H1 (cell line): ENCODE results near the gene VPS13D. TPM values are rescaled to one million over a fixed set of nuclear protein-coding genes. Genes with fewer than 3 reads are reported as not detected.

ENCODE experiments used
- CTCF ChIA-PET: fragments of 300-600 bp; sonication (Branson Sonifier 250); formaldehyde crosslinking; loops from one replicate; lab custom pipeline; 2021; ENCODE audit not compliant: partially characterized antibody; lab: Charles Lee
- POLR2A ChIA-PET: fragments of 300-600 bp; sonication (Branson Sonifier 250); formaldehyde crosslinking; loops from one replicate; lab custom pipeline; 2021; ENCODE audit warnings: inconsistent platforms; ENCODE audit not compliant: partially characterized antibody; lab: Charles Lee
- DNase-seq, 2 experiments: peaks; one replicate each; pipeline versions ENCODE4 v3.0.0 to v3.0.0-alpha.2; 2010 to 2022; ENCODE audit warnings: low spot score in 2 of 2, low read depth in 1 of 2, mixed read lengths in 1 of 2
- FAIRE-seq: peaks from 2 replicates; lab custom pipeline; 2011; peaks lifted over from hg19 to GRCh38; lab: Jason Lieb, UNC
- H2AFZ ChIP-seq: 2 replicates; pipeline ENCODE4 v1.8.1; 2012; ENCODE audit warnings: low read length, inconsistent platforms
- H2AK5ac ChIP-seq: 2 replicates; pipeline ENCODE4 v1.6.1; 2013; ENCODE audit warnings: low read depth, low read length
- H2BK120ac ChIP-seq: replicated peaks from 2 replicates; pipeline ENCODE3; 2013; ENCODE audit warnings: low read depth, low read length, inconsistent platforms
- H2BK12ac ChIP-seq: 2 replicates; pipeline ENCODE4 v1.6.1; 2013; ENCODE audit warnings: low read depth, low read length
- H2BK15ac ChIP-seq: 2 replicates; pipeline ENCODE4 v1.6.1; 2013; ENCODE audit warnings: low read length
- H2BK20ac ChIP-seq: 2 replicates; pipeline ENCODE4 v1.6.1; 2013; ENCODE audit warnings: low read length
- H2BK5ac ChIP-seq: 2 replicates; pipeline ENCODE4 v1.6.1; 2013; ENCODE audit warnings: low read depth, low read length
- H3K14ac ChIP-seq: 2 replicates; pipeline ENCODE4 v1.6.1; 2013; ENCODE audit warnings: inconsistent platforms; ENCODE audit not compliant: insufficient read length
- H3K18ac ChIP-seq: 2 replicates; pipeline ENCODE4 v1.6.1; 2013; ENCODE audit warnings: low read length; ENCODE audit errors: extremely low read depth
- H3K23ac ChIP-seq: 2 replicates; pipeline ENCODE4 v1.6.1; 2013; ENCODE audit warnings: inconsistent platforms; ENCODE audit not compliant: insufficient read length
- H3K23me2 ChIP-seq: 2 replicates; pipeline ENCODE4 v1.6.1; 2013; ENCODE audit warnings: low read depth, low read length
- H3K27ac ChIP-seq: 2 replicates; pipeline ENCODE4 v1.6.1; 2011; ENCODE audit warnings: low read depth, low read length, inconsistent platforms
- H3K27me3 ChIP-seq, 4 experiments: replicated peaks in 1 of 4; 1 replicate in 1 of 4; 2 replicates in 3 of 4; pipeline versions ENCODE4 v1.6.1 to v1.8.1; 2011 to 2013; ENCODE audit warnings: low read length in 3 of 4, mild to moderate bottlenecking in 3 of 4, inconsistent platforms in 2 of 4, mixed read lengths in 2 of 4, moderate library complexity in 1 of 4; ENCODE audit not compliant: control insufficient read depth in 3 of 4, insufficient read depth in 3 of 4; ENCODE audit errors: extremely low read depth in 1 of 4
- H3K36me3 ChIP-seq, 4 experiments: 2 replicates each; pipeline versions ENCODE4 v1.6.1 to v1.8.1; 2011 to 2013; ENCODE audit warnings: mild to moderate bottlenecking in 4 of 4, low read length in 3 of 4, moderate library complexity in 2 of 4, control low read depth in 1 of 4, inconsistent platforms in 1 of 4; ENCODE audit not compliant: insufficient read depth in 4 of 4, control insufficient read depth in 2 of 4
- H3K4ac ChIP-seq: replicated peaks from 2 replicates; pipeline ENCODE3; 2013; ENCODE audit warnings: low read length, low read depth, mixed read lengths, inconsistent platforms; ENCODE audit not compliant: insufficient read length
- H3K4me1 ChIP-seq, 4 experiments: replicated peaks in 1 of 4; 1 replicate in 1 of 4; 2 replicates in 3 of 4; pipeline versions ENCODE4 v1.6.1 to v1.8.1; 2011 to 2013; ENCODE audit warnings: low read length in 3 of 4, inconsistent platforms in 2 of 4, mixed read lengths in 1 of 4; ENCODE audit not compliant: insufficient read depth in 4 of 4, control insufficient read depth in 3 of 4
- H3K4me2 ChIP-seq, 2 experiments: 2 replicates each; pipeline versions ENCODE4 v1.6.1 to v1.8.1; 2011 to 2013; ENCODE audit warnings: low read depth in 2 of 2, low read length in 2 of 2, control low read depth in 1 of 2, inconsistent platforms in 1 of 2, mild to moderate bottlenecking in 1 of 2; ENCODE audit not compliant: insufficient read depth in 1 of 2
- H3K4me3 ChIP-seq, 4 experiments: fragments of 200-600, 300-600 bp in 1 of 4; sonication (generic), shearing (Covaris generic), sonication (Bioruptor Twin) in 1 of 4; 2 replicates each; pipeline versions ENCODE4 v1.5.1 to v1.8.1; 2011 to 2016; ENCODE audit warnings: low read length in 4 of 4, low read depth in 3 of 4, control low read depth in 2 of 4, inconsistent platforms in 2 of 4, mild to moderate bottlenecking in 2 of 4, mixed read lengths in 1 of 4, moderate library complexity in 1 of 4; ENCODE audit not compliant: insufficient read depth in 2 of 4; ENCODE audit errors: extremely low read depth in 1 of 4
- H3K56ac ChIP-seq: replicated peaks from 2 replicates; pipeline ENCODE3; 2013; ENCODE audit warnings: low read depth, mild to moderate bottlenecking, mixed read lengths, low read length, inconsistent platforms; ENCODE audit not compliant: insufficient read length
- H3K79me1 ChIP-seq: 2 replicates; pipeline ENCODE4 v1.6.1; 2013; ENCODE audit warnings: low read depth, low read length, control low read depth
- H3K79me2 ChIP-seq, 2 experiments: 2 replicates each; pipeline versions ENCODE4 v1.6.1 to v1.8.1; 2012 to 2013; ENCODE audit warnings: low read length in 2 of 2, mild to moderate bottlenecking in 2 of 2, inconsistent platforms in 1 of 2; ENCODE audit not compliant: insufficient read depth in 2 of 2, control insufficient read depth in 1 of 2
- H3K9ac ChIP-seq, 4 experiments: replicated peaks in 1 of 4; 1 replicate in 1 of 4; 2 replicates in 3 of 4; pipeline versions ENCODE4 v1.6.1 to v1.8.1; 2011 to 2013; ENCODE audit warnings: low read depth in 3 of 4, low read length in 3 of 4, control low read depth in 2 of 4, mild to moderate bottlenecking in 2 of 4, moderate library complexity in 2 of 4, inconsistent platforms in 1 of 4; ENCODE audit errors: extremely low read depth in 1 of 4
- H3K9me3 ChIP-seq, 2 experiments: 2 replicates each; pipeline versions ENCODE4 v1.6.1 to v1.8.1; 2012 to 2013; ENCODE audit warnings: mild to moderate bottlenecking in 2 of 2, moderate library complexity in 2 of 2, control low read depth in 1 of 2, inconsistent platforms in 1 of 2, low read depth in 1 of 2, low read length in 1 of 2, mixed read lengths in 1 of 2; ENCODE audit not compliant: insufficient read depth in 2 of 2
- H4K20me1 ChIP-seq, 2 experiments: replicated peaks in 1 of 2; 2 replicates each; pipeline versions ENCODE3 to v1.8.1; 2011 to 2013; ENCODE audit warnings: inconsistent platforms in 2 of 2, low read length in 2 of 2, mild to moderate bottlenecking in 1 of 2; ENCODE audit not compliant: insufficient read depth in 2 of 2, control insufficient read depth in 1 of 2
- H4K5ac ChIP-seq: 2 replicates; pipeline ENCODE4 v1.6.1; 2013; ENCODE audit warnings: low read length, low read depth, mixed read lengths, inconsistent platforms; ENCODE audit not compliant: insufficient read length
- H4K8ac ChIP-seq: 2 replicates; pipeline ENCODE4 v1.8.0; 2013; ENCODE audit warnings: mild to moderate bottlenecking, moderate library complexity, low read length, inconsistent platforms; ENCODE audit not compliant: insufficient read depth; ENCODE audit errors: extremely low read depth
- H4K91ac ChIP-seq: replicated peaks from 2 replicates; pipeline ENCODE3; 2013; ENCODE audit warnings: low read length, mixed read lengths, inconsistent platforms; ENCODE audit not compliant: insufficient read length
- BCL11A ChIP-seq, 2 experiments: IDR thresholded peaks; one replicate each; pipeline ENCODE4 v1.6.1; 2011; ENCODE audit warnings: low read depth in 2 of 2, low read length in 2 of 2, mild to moderate bottlenecking in 2 of 2
- CHD2 ChIP-seq: IDR thresholded peaks from 2 replicates; pipeline ENCODE4 v1.6.1; 2012; ENCODE audit warnings: low read length, improper control_type of control experiment
- KDM5A ChIP-seq: fragments of 200-600 bp; IDR thresholded peaks from 2 replicates; pipeline ENCODE4 v1.7.1; 2012; ENCODE audit warnings: mild to moderate bottlenecking, low read length, inconsistent platforms, mixed read lengths
- MAFK ChIP-seq: IDR thresholded peaks from 2 replicates; pipeline ENCODE4 v1.6.1; 2012; ENCODE audit warnings: low read depth, mild to moderate bottlenecking, improper control_type of control experiment, low read length
- SAP30 ChIP-seq: fragments of 300-600 bp; sonication (generic); IDR thresholded peaks from 2 replicates; pipeline ENCODE4 v1.7.1; 2012; ENCODE audit warnings: low read length, moderate library complexity, mild to moderate bottlenecking, inconsistent platforms; ENCODE audit not compliant: insufficient read depth, insufficient replicate concordance
- SUZ12 ChIP-seq: fragments of 200-600 bp; sonication (generic); IDR thresholded peaks from 2 replicates; pipeline ENCODE4 v1.6.1; 2012; ENCODE audit warnings: mild to moderate bottlenecking, inconsistent platforms, low read length, moderate library complexity, mixed read lengths
- TAF1 ChIP-seq: IDR thresholded peaks from 2 replicates; pipeline ENCODE4 v1.6.1; 2011; ENCODE audit warnings: mild to moderate bottlenecking, low read depth, low read length
- WGBS, 2 experiments: shearing (Covaris generic) in 1 of 2; methylation state at CpG; one replicate each; pipeline versions ENCODE4 v1.1.6 to v1.1.7; 2013 to 2015; ENCODE audit warnings: low lambda C conversion rate in 2 of 2, mixed read lengths in 2 of 2, inconsistent platforms in 1 of 2, low coverage in 1 of 2, missing lambda C conversion rate in 1 of 2; ENCODE audit not compliant: insufficient replicate concordance in 2 of 2, insufficient coverage in 1 of 2, insufficient read length in 1 of 2; ENCODE audit errors: extremely low coverage in 1 of 2, missing lambda C conversion rate in 1 of 2; 5-methylcytosine and 5-hydroxymethylcytosine counted together
- polyA plus RNA-seq, 7 experiments: library from polyadenylated mRNA; depleted of rRNA in 3 of 7; stranded (reverse) in 5 of 7; unstranded in 2 of 7; fragments of >200 nt in 5 of 7; fragments of 200-250 nt in 2 of 7; gene quantifications; 1 replicate in 5 of 7; 2 replicates in 1 of 7; 4 replicates in 1 of 7; pipeline versions ENCODE4 v1.2.1 to v1.2.3, GENCODE V29; 2011 to 2013; ENCODE audit warnings: missing spikeins in 2 of 7, mixed read lengths in 2 of 7
- total RNA-seq: library from RNA; stranded (reverse); fragmentation: NEBNext Ultra II Directional; extraction: Animal tissue kit (Norgen Biotek cat#: 25700); gene quantifications from 2 replicates; pipeline ENCODE4 v1.2.1, GENCODE V29; 2021

Gene VPS13D
- total and polyA plus RNA-seq, 2 of the 8 experiments (the other 6 are each of a cell fraction or from before 2014, with no cell fraction given): 10.9 to 31.2 TPM

- no peaks in the 10 kb centered on the region for H3K23me2 ChIP-seq
- H3K4ac ChIP-seq: no peak overlapping the region
- ChIA-PET POLR2A (no interaction called here), CTCF (interaction anchor here (0.6 to 1.3 kb wide), 2 partner anchors 200 to 238 kb away, joined by 3 read pairs; no protein-coding TSS in a partner anchor)
- H3K79me2 ChIP-seq: no peaks in the 10 kb centered on the region
- no peak overlapping the region for H3K23ac ChIP-seq
- H3K56ac ChIP-seq: no peak overlapping the region
- H3K36me3 ChIP-seq: peaks cover 0 to 6% (median 0%) of the 10 kb centered on the region in 4 experiments; a peak in 1 of 8 replicates
- no peak overlapping the region for H2BK120ac ChIP-seq
- no peak overlapping the region for H2BK5ac ChIP-seq
- FAIRE-seq: no peak
- WGBS, 2 experiments: 92% methylated on average over 1 of the region's 1 CpG; no CpG with 5 or more reads in 1 of the 2 experiments
- no peak overlapping the region for H4K8ac ChIP-seq
- no peak overlapping the region for H3K18ac ChIP-seq
- no peak overlapping the region for H4K5ac ChIP-seq
- no peak overlapping the region for H2BK12ac ChIP-seq
- DNase-seq: no peak
- H4K91ac ChIP-seq: no peak overlapping the region
- H3K4me3 ChIP-seq: no peak overlapping the region
- no peak overlapping the region for H2BK15ac ChIP-seq
- no peaks in the 10 kb centered on the region; the same call in 1 of the 2 replicates for H3K79me1 ChIP-seq
- H2AK5ac ChIP-seq: no peak overlapping the region
- H3K4me1 ChIP-seq: no peaks in the 10 kb centered on the region; a peak in 2 of 7 replicates
- H3K4me2 ChIP-seq: no peak overlapping the region
- TF ChIP-seq TAF1 (no peak), MAFK (no peak), SAP30 (no peak), BCL11A (IDR thresholded peaks at IDR 0.05; ENCODE audit: low read depth in 2 of 2, low read length in 2 of 2) (no peak), SUZ12 (no peak), KDM5A (no peak), CHD2 (no peak)
- H2BK20ac ChIP-seq: no peak overlapping the region
- H3K9me3 ChIP-seq: no peaks in the 10 kb centered on the region
- no peaks in the 10 kb centered on the region for H3K27me3 ChIP-seq
- H3K14ac ChIP-seq: no peak overlapping the region
- H4K20me1 ChIP-seq: no peaks in the 10 kb centered on the region
- no peak overlapping the region for H3K9ac ChIP-seq
- no peak overlapping the region for H3K27ac ChIP-seq
- no peak overlapping the region for H2AFZ ChIP-seq
Measured at GRCh38 chr1:12456979-12457378, 227.1 kb downstream of the VPS13D start.
